Astrocyte (in vitro differentiated cells and primary cell): ENCODE data around the gene GNB1L.
"Not testable (repeated sequence)": the region's sequence is repeated elsewhere in the genome, so short reads cannot be mapped to it uniquely, and the experiment has no call there.

Experiments used
- EZH2 ChIP-seq: IDR thresholded peaks from 2 replicates; pipeline ENCODE4 v1.6.1; 2012; ENCODE audit warnings: mild to moderate bottlenecking, low read length, inconsistent platforms; ENCODE audit not compliant: insufficient read depth
- TF ChIP-seq, protein P1 (sequence below): IDR thresholded peaks from 2 replicates; pipeline ENCODE4 v1.5.1; 2011; ENCODE audit warnings: low read depth, mild to moderate bottlenecking, inconsistent platforms, low read length, moderate library complexity; ENCODE audit not compliant: insufficient read depth

DNA sequence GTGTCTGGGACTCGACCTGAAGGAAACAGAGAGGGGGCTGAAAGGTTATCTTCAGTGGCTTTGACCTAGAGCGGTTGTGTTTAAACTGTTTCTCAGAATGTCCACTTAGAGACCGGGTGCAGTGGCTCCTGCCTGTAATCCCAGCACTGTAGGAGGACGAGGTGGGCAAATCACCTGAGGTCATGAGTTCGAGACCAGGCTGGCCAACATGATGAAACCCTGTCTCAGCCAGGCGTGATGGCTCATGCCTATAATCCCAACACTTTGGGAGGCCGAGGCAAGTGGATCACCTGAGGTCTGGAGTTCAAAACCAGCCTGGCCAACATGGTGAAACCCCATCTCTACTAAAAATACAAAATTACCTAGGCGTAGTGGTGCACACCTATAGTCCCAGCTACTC lies 28.8 kb upstream of the GNB1L start:
- TF ChIP-seq, protein P1, sequence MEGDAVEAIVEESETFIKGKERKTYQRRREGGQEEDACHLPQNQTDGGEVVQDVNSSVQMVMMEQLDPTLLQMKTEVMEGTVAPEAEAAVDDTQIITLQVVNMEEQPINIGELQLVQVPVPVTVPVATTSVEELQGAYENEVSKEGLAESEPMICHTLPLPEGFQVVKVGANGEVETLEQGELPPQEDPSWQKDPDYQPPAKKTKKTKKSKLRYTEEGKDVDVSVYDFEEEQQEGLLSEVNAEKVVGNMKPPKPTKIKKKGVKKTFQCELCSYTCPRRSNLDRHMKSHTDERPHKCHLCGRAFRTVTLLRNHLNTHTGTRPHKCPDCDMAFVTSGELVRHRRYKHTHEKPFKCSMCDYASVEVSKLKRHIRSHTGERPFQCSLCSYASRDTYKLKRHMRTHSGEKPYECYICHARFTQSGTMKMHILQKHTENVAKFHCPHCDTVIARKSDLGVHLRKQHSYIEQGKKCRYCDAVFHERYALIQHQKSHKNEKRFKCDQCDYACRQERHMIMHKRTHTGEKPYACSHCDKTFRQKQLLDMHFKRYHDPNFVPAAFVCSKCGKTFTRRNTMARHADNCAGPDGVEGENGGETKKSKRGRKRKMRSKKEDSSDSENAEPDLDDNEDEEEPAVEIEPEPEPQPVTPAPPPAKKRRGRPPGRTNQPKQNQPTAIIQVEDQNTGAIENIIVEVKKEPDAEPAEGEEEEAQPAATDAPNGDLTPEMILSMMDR = not testable (repeated sequence)
- not testable (repeated sequence) for TF ChIP-seq EZH2
